H9 (cell line): Measurements from ENCODE around the gene DPP6. TPM values are rescaled to one million over a fixed set of nuclear protein-coding genes. Genes with fewer than 3 reads are reported as not detected.

ENCODE experiments used
- DNase-seq: peaks from one replicate; pipeline ENCODE4 v3.0.0-alpha.2; 2017
- H2AFZ ChIP-seq: one replicate; pipeline ENCODE4 v1.6.1; 2013; ENCODE audit warnings: mild to moderate bottlenecking, low read length, control low read depth, moderate library complexity
- H2AK5ac ChIP-seq: 2 replicates; pipeline ENCODE4 v1.6.1; 2013; ENCODE audit warnings: low read length, control low read depth, mixed read lengths; ENCODE audit not compliant: insufficient read length
- H2BK120ac ChIP-seq: one replicate; pipeline ENCODE4 v1.6.1; 2013; ENCODE audit warnings: low read depth, mild to moderate bottlenecking, low read length, control low read depth, inconsistent platforms; ENCODE audit not compliant: poor library complexity, severe bottlenecking
- H2BK12ac ChIP-seq: 2 replicates; pipeline ENCODE4 v1.6.1; 2013; ENCODE audit warnings: low read length, control low read depth, mixed read lengths, low read depth; ENCODE audit not compliant: insufficient read length
- H2BK15ac ChIP-seq: 2 replicates; pipeline ENCODE4 v1.6.1; 2013; ENCODE audit warnings: low read depth, low read length, control low read depth
- H2BK20ac ChIP-seq: one replicate; pipeline ENCODE4 v1.6.1; 2013; ENCODE audit warnings: low read depth, mild to moderate bottlenecking, low read length, control low read depth, inconsistent platforms; ENCODE audit not compliant: poor library complexity, severe bottlenecking
- H2BK5ac ChIP-seq: 2 replicates; pipeline ENCODE4 v1.6.1; 2013; ENCODE audit warnings: low read length, control low read depth, mixed read lengths; ENCODE audit not compliant: insufficient read length
- H3K14ac ChIP-seq: 2 replicates; pipeline ENCODE4 v1.6.1; 2013; ENCODE audit warnings: low read length, control low read depth; ENCODE audit not compliant: insufficient read depth
- H3K18ac ChIP-seq: 2 replicates; pipeline ENCODE4 v1.6.1; 2013; ENCODE audit warnings: low read depth, mild to moderate bottlenecking, mixed read lengths, low read length, control low read depth; ENCODE audit not compliant: insufficient read length
- H3K23ac ChIP-seq: 2 replicates; pipeline ENCODE4 v1.6.1; 2013; ENCODE audit warnings: low read length, control low read depth, mixed read lengths, low read depth; ENCODE audit not compliant: insufficient read length
- H3K23me2 ChIP-seq: 2 replicates; pipeline ENCODE4 v1.6.1; 2013; ENCODE audit warnings: low read depth, mild to moderate bottlenecking, mixed read lengths, low read length, control low read depth; ENCODE audit not compliant: insufficient read length, poor library complexity, severe bottlenecking
- H3K27ac ChIP-seq: 2 replicates; pipeline ENCODE4 v1.5.1; 2013; ENCODE audit warnings: low read length, control low read depth, mixed read lengths, low read depth; ENCODE audit not compliant: insufficient read length
- H3K27me3 ChIP-seq: 2 replicates; pipeline ENCODE4 v1.6.1; 2013; ENCODE audit warnings: low read length, control low read depth, inconsistent platforms; ENCODE audit not compliant: insufficient read depth
- H3K4ac ChIP-seq: 2 replicates; pipeline ENCODE4 v1.6.1; 2013; ENCODE audit warnings: low read depth, mild to moderate bottlenecking, control low read depth, inconsistent platforms, low read length, moderate library complexity
- H3K4me1 ChIP-seq: 2 replicates; pipeline ENCODE4 v1.6.1; 2013; ENCODE audit warnings: low read length, control low read depth, inconsistent platforms; ENCODE audit not compliant: insufficient read depth
- H3K4me2 ChIP-seq: 2 replicates; pipeline ENCODE4 v1.6.1; 2013; ENCODE audit warnings: low read length, control low read depth, mixed read lengths; ENCODE audit not compliant: insufficient read length, insufficient read depth
- H3K56ac ChIP-seq: 2 replicates; pipeline ENCODE4 v1.6.1; 2013; ENCODE audit warnings: low read depth, mild to moderate bottlenecking, mixed read lengths, low read length, control low read depth; ENCODE audit not compliant: insufficient read length
- H3K79me1 ChIP-seq: 2 replicates; pipeline ENCODE4 v1.6.1; 2013; ENCODE audit warnings: low read depth, mild to moderate bottlenecking, moderate library complexity, low read length, control low read depth, inconsistent platforms; ENCODE audit not compliant: insufficient read depth, poor library complexity, severe bottlenecking
- H3K79me2 ChIP-seq: 2 replicates; pipeline ENCODE4 v1.6.1; 2013; ENCODE audit warnings: low read length, control low read depth, inconsistent platforms; ENCODE audit not compliant: insufficient read depth
- H3K9ac ChIP-seq: 2 replicates; pipeline ENCODE4 v1.6.1; 2013; ENCODE audit warnings: low read length, control low read depth, mixed read lengths; ENCODE audit not compliant: insufficient read length; ENCODE audit errors: extremely low read depth
- H3K9me3 ChIP-seq: one replicate; pipeline ENCODE4 v1.6.1; 2013; ENCODE audit warnings: low read depth, low read length, inconsistent platforms; ENCODE audit not compliant: control insufficient read depth
- H3T11ph ChIP-seq: one replicate; pipeline ENCODE4 v1.6.1; 2013; ENCODE audit warnings: mild to moderate bottlenecking, low read length, control low read depth, inconsistent platforms
- H4K20me1 ChIP-seq: one replicate; pipeline ENCODE4 v1.6.1; 2013; ENCODE audit not compliant: control insufficient read depth, insufficient read length, insufficient read depth
- H4K5ac ChIP-seq: 2 replicates; pipeline ENCODE4 v1.6.1; 2013; ENCODE audit warnings: low read depth, mild to moderate bottlenecking, mixed read lengths, low read length, control low read depth; ENCODE audit not compliant: insufficient read length
- H4K8ac ChIP-seq: replicated peaks from 2 replicates; pipeline ENCODE4 v1.6.1; 2013; ENCODE audit warnings: low read length, control low read depth, mixed read lengths, low read depth; ENCODE audit not compliant: insufficient read length
- H4K91ac ChIP-seq: 2 replicates; pipeline ENCODE4 v1.6.1; 2013; ENCODE audit warnings: low read depth, mild to moderate bottlenecking, moderate library complexity, mixed read lengths, low read length, control low read depth; ENCODE audit not compliant: insufficient read length
- H3K27ac Mint-ChIP-seq, 3 experiments: 2 replicates in 2 of 3; 3 replicates in 1 of 3; pipeline ENCODE4 v1.8.0; 2020 to 2021; ENCODE audit warnings: mixed read lengths in 3 of 3, mild to moderate bottlenecking in 1 of 3, moderate library complexity in 1 of 3
- H3K27me3 Mint-ChIP-seq: 2 replicates; pipeline ENCODE4 v1.8.0; 2021; ENCODE audit warnings: low read depth, mild to moderate bottlenecking, moderate library complexity, mixed read lengths
- H3K36me3 Mint-ChIP-seq, 3 experiments: 2 replicates in 2 of 3; 3 replicates in 1 of 3; pipeline ENCODE4 v1.8.0; 2020 to 2021; ENCODE audit warnings: low read depth in 3 of 3, mixed read lengths in 3 of 3; ENCODE audit not compliant: insufficient read depth in 1 of 3
- H3K4me1 Mint-ChIP-seq, 2 experiments: 2 replicates each; pipeline ENCODE4 v1.8.0; 2020; ENCODE audit warnings: mixed read lengths in 2 of 2
- H3K4me3 Mint-ChIP-seq, 2 experiments: 2 replicates in 1 of 2; 3 replicates in 1 of 2; pipeline ENCODE4 v1.8.0; 2020 to 2021; ENCODE audit warnings: mild to moderate bottlenecking in 2 of 2, mixed read lengths in 2 of 2, moderate library complexity in 1 of 2
- H3K9me3 Mint-ChIP-seq, 2 experiments: 2 replicates in 1 of 2; 3 replicates in 1 of 2; pipeline ENCODE4 v1.8.0; 2020; ENCODE audit warnings: mild to moderate bottlenecking in 2 of 2, mixed read lengths in 2 of 2, moderate library complexity in 1 of 2
- CTCF ChIP-seq: fragments of 200-600 bp; sonication (generic); conservative IDR thresholded peaks from 3 replicates; pipeline ENCODE4 v1.8.0; 2021; ENCODE audit warnings: antibody characterized with exemption, mild to moderate bottlenecking
- WGBS: extraction: QIAGEN DNeasy Blood & Tissue Kit; methylation state at CpG from one replicate; pipeline ENCODE4 v1.1.7; 2013; ENCODE audit warnings: missing lambda C conversion rate, low lambda C conversion rate, mixed read lengths; ENCODE audit not compliant: insufficient read length; ENCODE audit errors: extremely low coverage; 5-methylcytosine and 5-hydroxymethylcytosine counted together
- total RNA-seq: library from RNA; stranded (reverse); gene quantifications from 2 replicates; pipeline ENCODE4 v1.2.1, GENCODE V29; 2021

The DPP6 gene
- total RNA-seq, 1 experiment from 2014 or later: 4.5 TPM

- Histone ChIP-seq H3K27me3 (no peaks in the 10 kb centered on the region), H2BK5ac (no peak overlapping the region), H2BK15ac (no peak overlapping the region), H2BK12ac (no peak overlapping the region), H2AFZ (no peak overlapping the region), H3K18ac (no peak overlapping the region), H2BK20ac (no peak overlapping the region), H3K9ac (no peak overlapping the region), H3K9me3 (no peaks in the 10 kb centered on the region), H3K4ac (no peak overlapping the region), H4K20me1 (no peaks in the 10 kb centered on the region), H3K23me2 (peaks cover 3% of the 10 kb centered on the region), H4K5ac (no peak overlapping the region), H3K79me2 (no peaks in the 10 kb centered on the region), H3T11ph (no peak overlapping the region), H3K56ac (no peak overlapping the region), H4K8ac (no peak overlapping the region), H3K27ac (no peak overlapping the region), H4K91ac (no peak overlapping the region), H3K4me1 (no peaks in the 10 kb centered on the region), H2BK120ac (no peak overlapping the region), H3K14ac (no peak overlapping the region), H3K23ac (no peak overlapping the region), H3K4me2 (no peak overlapping the region), H3K79me1 (no peaks in the 10 kb centered on the region), H2AK5ac (no peak overlapping the region)
- no peak for DNase-seq
- H3K9me3 Mint-ChIP-seq: peaks cover 1% of the 10 kb centered on the region in 2 experiments
- no peak overlapping the region for H3K4me3 Mint-ChIP-seq
- WGBS: no CpG with 5 or more reads among the region's 14 CpGs
- peaks cover 5 to 7% of the 10 kb centered on the region in 2 experiments for H3K4me1 Mint-ChIP-seq
- peaks cover 24% of the 10 kb centered on the region for H3K27me3 Mint-ChIP-seq
- no peak overlapping the region for H3K27ac Mint-ChIP-seq
- peaks cover 0 to under 1% (median 0%) of the 10 kb centered on the region in 3 experiments; a peak in 3 of 7 replicates for H3K36me3 Mint-ChIP-seq
- TF ChIP-seq CTCF: no peak
Observed at GRCh38 chr7:154916381-154916780, 864.2 kb downstream of the DPP6 start.
